ENCODE measurements around the gene PTPRG. TPM values are rescaled to one million over a fixed set of nuclear protein-coding genes. Genes with fewer than 3 reads are reported as not detected.

PTPRG gene
- total and polyA plus RNA-seq, 2 of the 13 experiments (the other 11 are each of a cell fraction or from before 2014, with no cell fraction given) = 8.0 to 25.3 TPM

GRCh38 chr3:62164746-62165145 is 603.4 kb downstream of the PTPRG start (continued):
- no peak for TF ChIP-seq THAP8 (CRISPR knock-in tag; IDR thresholded peaks at IDR 0.05; ENCODE audit: borderline replicate concordance)
- TF ChIP-seq MYNN (CRISPR knock-in tag; IDR thresholded peaks at IDR 0.05; ENCODE audit: low read depth) = no peak
- no peak for TF ChIP-seq SKI (IDR thresholded peaks at IDR 0.05; ENCODE audit: partially characterized antibody)
- TF ChIP-seq ZNF10 (CRISPR knock-in tag; IDR thresholded peaks at IDR 0.05; ENCODE audit: borderline replicate concordance, low read depth) = no peak
- no peak for TF ChIP-seq TBX3 (IDR thresholded peaks at IDR 0.05; ENCODE audit: borderline replicate concordance)
- TF ChIP-seq UBTF (CRISPR knock-in tag; IDR thresholded peaks at IDR 0.05) = no peak

GRCh38 chr3:62167566-62168262 is 606.3 kb downstream of the PTPRG start:
- 96% methylated on average over 11 of the region's 12 CpGs for WGBS (ENCODE audit: low lambda C conversion rate)
- intact Hi-C loops (cut with micrococcal nuclease; ENCODE audit: unreplicated experiment) = no loop called here
- TF ChIP-seq ATF6 (CRISPR knock-in tag; conservative IDR thresholded peaks at IDR 0.05) (no peak), MAFK (conservative IDR thresholded peaks at IDR 0.05 in 1 of 2, IDR thresholded peaks at IDR 0.05 in 1 of 2; ENCODE audit: low read length in 2 of 2) (no peak), ZNF335 (CRISPR knock-in tag; IDR thresholded peaks at IDR 0.05) (no peak), ARID3A (IDR thresholded peaks at IDR 0.05; ENCODE audit: low read depth, low read length) (no peak), ZNF790 (CRISPR knock-in tag; IDR thresholded peaks at IDR 0.05; ENCODE audit: borderline replicate concordance) (no peak), SOX13 (IDR thresholded peaks at IDR 0.05) (no peak), SOX13 (CRISPR knock-in tag; conservative IDR thresholded peaks at IDR 0.05 in 1 of 2, IDR thresholded peaks at IDR 0.05 in 1 of 2) (no peak), U2AF2 (IDR thresholded peaks at IDR 0.05; ENCODE audit: low read depth, low read length) (no peak), ZNF878 (CRISPR knock-in tag; IDR thresholded peaks at IDR 0.05) (no peak), MTA1 (CRISPR knock-in tag; IDR thresholded peaks at IDR 0.05; ENCODE audit: borderline replicate concordance) (no peak)

More at GRCh38 chr3:62167566-62168262, 606.3 kb downstream of the PTPRG start:
- Histone ChIP-seq H2AFZ (ENCODE audit: low read length) (no peak overlapping the region), H3K27ac (ENCODE audit: extremely low read length, insufficient read depth, low read length) (no peak overlapping the region), H3K27me3 (ENCODE audit: control insufficient read depth in 1 of 2, insufficient read depth in 2 of 2, low read length in 2 of 2) (no peaks in the 10 kb centered on the region), H3K9ac (ENCODE audit: insufficient read depth, low read depth, low read length) (no peak overlapping the region), H3K4me1 (ENCODE audit: insufficient read depth, low read length) (no peaks in the 10 kb centered on the region), H3K4me2 (ENCODE audit: low read depth, low read length) (no peak overlapping the region), H3K79me2 (ENCODE audit: insufficient read depth, low read length) (no peaks in the 10 kb centered on the region), H3K9me3 (ENCODE audit: low read length) (no peaks in the 10 kb centered on the region), H4K20me1 (ENCODE audit: insufficient read depth, low read length) (no peaks in the 10 kb centered on the region), H3K36me3 (replicated peaks in 1 of 2; ENCODE audit: control insufficient read depth in 1 of 2, insufficient read depth in 2 of 2, low read length in 2 of 2) (peaks cover 7 to 10% of the 10 kb centered on the region in 2 experiments; a peak in 2 of 5 replicates), H3K4me3 (replicated peaks in 1 of 3; ENCODE audit: insufficient read depth in 1 of 3, low read depth in 2 of 3, low read length in 3 of 3) (no peak overlapping the region)
- BruUV-seq (replicated peaks) = no TSS peak
- POLR2A ChIA-PET = no interaction called here
- ATAC-seq (no peak), DNase-seq (ENCODE audit: low spot score) (no peak), FAIRE-seq (no peak)
- CTCF ChIA-PET (ENCODE audit: low intra/inter-chr PET ratio, low total read pairs) = no interaction called here
- in situ Hi-C loops (cut with HindIII; ENCODE audit: extremely low pct_ligation_motif_present, low pct_unique_long_range_greater_than_20kb) = no loop called here

Data from HepG2 (cell line).